CD4-positive, alpha-beta T cell (primary cell): ENCODE results near the gene SYT3. TPM values are rescaled to one million over a fixed set of nuclear protein-coding genes. Genes with fewer than 3 reads are reported as not detected.

Experiments used
- ATAC-seq: fragments of 200-7000 bp; cut with Tn5 transposase; one replicate; pipeline ENCODE4 v1.10.0; 2022; ENCODE audit warnings: mild to moderate bottlenecking; ENCODE audit not compliant: poor library complexity
- CTCF ChIA-PET: fragments of 350-600 bp; sonication (Branson Sonifier 250); formaldehyde crosslinking; loops from one replicate; lab custom pipeline; 2021; ENCODE audit warnings: antibody characterized with exemption, inconsistent platforms; lab: Charles Lee
- POLR2A ChIA-PET: fragments of 350-600 bp; sonication (Branson Sonifier 250); formaldehyde crosslinking; loops from one replicate; lab custom pipeline; 2021; ENCODE audit warnings: antibody characterized with exemption, inconsistent platforms; lab: Charles Lee
- DNase-seq, 14 experiments: peaks; one replicate each; pipeline ENCODE4 v3.0.0-alpha.2; 2013 to 2020; ENCODE audit warnings: mixed read lengths in 2 of 14
- H3K27ac ChIP-seq, 2 donors: one replicate each; pipeline versions ENCODE4 v1.5.1 to v1.7.0; 2013; ENCODE audit warnings: low read length in 2 of 2, low read depth in 1 of 2, mild to moderate bottlenecking in 1 of 2
- H3K27me3 ChIP-seq, 2 experiments: 1 replicate in 1 of 2; 2 replicates in 1 of 2; pipeline versions ENCODE4 v1.6.1 to v1.7.0; 2013; ENCODE audit warnings: low read length in 2 of 2, control low read depth in 1 of 2, mild to moderate bottlenecking in 1 of 2, moderate library complexity in 1 of 2; ENCODE audit not compliant: insufficient read depth in 2 of 2, control insufficient read depth in 1 of 2
- H3K36me3 ChIP-seq: one replicate; pipeline ENCODE4 v1.6.1; 2013; ENCODE audit warnings: low read length, control low read depth; ENCODE audit not compliant: insufficient read depth
- H3K4me1 ChIP-seq: one replicate; pipeline ENCODE4 v1.6.1; 2013; ENCODE audit warnings: low read length, control low read depth; ENCODE audit not compliant: insufficient read depth
- H3K4me3 ChIP-seq: one replicate; pipeline ENCODE4 v1.5.1; 2013; ENCODE audit warnings: mild to moderate bottlenecking, low read length, moderate library complexity
- H3K9me3 ChIP-seq, 2 experiments: 1 replicate in 1 of 2; 2 replicates in 1 of 2; pipeline versions ENCODE4 v1.6.1 to v1.7.0; 2013; ENCODE audit warnings: low read length in 2 of 2, mild to moderate bottlenecking in 2 of 2, control low read depth in 1 of 2, moderate library complexity in 1 of 2; ENCODE audit not compliant: control insufficient read depth in 1 of 2, insufficient read depth in 1 of 2
- H3K27ac Mint-ChIP-seq: one replicate; pipeline ENCODE4 v1.8.0; 2020; ENCODE audit warnings: mixed read lengths
- H3K27me3 Mint-ChIP-seq: one replicate; pipeline ENCODE4 v1.8.0; 2021; ENCODE audit warnings: mixed read lengths
- H3K36me3 Mint-ChIP-seq: one replicate; pipeline ENCODE4 v1.8.0; 2021; ENCODE audit warnings: low read depth, mixed read lengths
- H3K4me1 Mint-ChIP-seq: one replicate; pipeline ENCODE4 v1.8.0; 2021; ENCODE audit warnings: low read depth, mixed read lengths
- H3K4me3 Mint-ChIP-seq: one replicate; pipeline ENCODE4 v1.8.0; 2020; ENCODE audit warnings: mild to moderate bottlenecking, mixed read lengths
- H3K9me3 Mint-ChIP-seq: one replicate; pipeline ENCODE4 v1.8.0; 2020; ENCODE audit warnings: mixed read lengths
- CTCF ChIP-seq: fragments of 200-600 bp; IDR thresholded peaks from one replicate; pipeline ENCODE4 v1.8.0; 2022; ENCODE audit warnings: antibody characterized with exemption, mild to moderate bottlenecking
- intact Hi-C, 2 experiments: fragments of 100-400 bp; cut with DNase I in 1 of 2; cut with micrococcal nuclease in 1 of 2; formaldehyde crosslinking; loops; one replicate each; pipeline versions ENCODE4 v1.15.1 to v1.9.0; 2023 to 2025; cut with DNase I, micrococcal nuclease
- total RNA-seq, 174 experiments: library from RNA in 2 of 174; stranded (reverse) in 2 of 174; gene quantifications; one replicate each; pipeline ENCODE4 v1.2.3 and lab custom pipeline; 2021 to 2026

SYT3 gene
- total RNA-seq, 2 experiments from 2014 or later: not detected

GRCh38 chr19:50686310-50687032 is 46.8 kb upstream of the SYT3 start:
- intact Hi-C loops: no loop called here
- peaks cover 27 to 69% of the 10 kb centered on the region in 2 experiments for H3K27me3 ChIP-seq
- no peak for TF ChIP-seq CTCF
- no peaks in the 10 kb centered on the region for H3K9me3 Mint-ChIP-seq
- H3K36me3 ChIP-seq: no peaks in the 10 kb centered on the region
- H3K27ac Mint-ChIP-seq: no peak overlapping the region
- H3K4me3 ChIP-seq: no peak overlapping the region
- ChIA-PET POLR2A (no interaction called here), CTCF (no interaction called here)
- ATAC-seq: no peak
- no peak for DNase-seq
- peaks cover 0 to 22% of the 10 kb centered on the region in 2 experiments for H3K9me3 ChIP-seq
- H3K4me1 Mint-ChIP-seq: no peaks in the 10 kb centered on the region
- no peaks in the 10 kb centered on the region for H3K36me3 Mint-ChIP-seq
- no peaks in the 10 kb centered on the region for H3K4me1 ChIP-seq
- no peak overlapping the region for H3K27ac ChIP-seq
- H3K4me3 Mint-ChIP-seq: no peak overlapping the region
- peaks cover 69% of the 10 kb centered on the region for H3K27me3 Mint-ChIP-seq

- H3K4me3 ChIP-seq: no peak overlapping the region
- Mint-ChIP-seq H3K9me3 (no peaks in the 10 kb centered on the region), H3K4me1 (peaks cover 9% of the 10 kb centered on the region), H3K36me3 (no peaks in the 10 kb centered on the region), H3K27ac (no peak overlapping the region), H3K4me3 (no peak overlapping the region), H3K27me3 (peaks cover 74% of the 10 kb centered on the region)
- no peak overlapping the region for H3K27ac ChIP-seq
- peak; percentile 43 to 86 (median 65) for DNase-seq
- intact Hi-C loops: no loop called here
- peak; percentile 95 for ATAC-seq
- H3K9me3 ChIP-seq: peaks cover 7 to 20% of the 10 kb centered on the region in 2 experiments
- no peaks in the 10 kb centered on the region for H3K36me3 ChIP-seq
- ChIA-PET CTCF (no interaction called here), POLR2A (no interaction called here)
- H3K4me1 ChIP-seq: peaks cover 6% of the 10 kb centered on the region
- no peak for TF ChIP-seq CTCF
- H3K27me3 ChIP-seq: peaks cover 26 to 34% of the 10 kb centered on the region in 2 experiments
Measured at GRCh38 chr19:50679177-50680125, 39.8 kb upstream of the SYT3 start.

- POLR2A ChIA-PET: no interaction called here
- Mint-ChIP-seq H3K4me3 (no peak overlapping the region), H3K4me1 (peaks cover 9% of the 10 kb centered on the region), H3K9me3 (no peaks in the 10 kb centered on the region), H3K27ac (no peak overlapping the region), H3K36me3 (no peaks in the 10 kb centered on the region), H3K27me3 (peaks cover 74% of the 10 kb centered on the region)
- Histone ChIP-seq H3K9me3 (peaks cover 7 to 24% of the 10 kb centered on the region in 2 experiments), H3K27me3 (peaks cover 25 to 33% of the 10 kb centered on the region in 2 experiments), H3K27ac (no peak overlapping the region), H3K4me3 (no peak overlapping the region), H3K36me3 (no peaks in the 10 kb centered on the region), H3K4me1 (peaks cover 6% of the 10 kb centered on the region)
- intact Hi-C loops: no loop called here
- TF ChIP-seq CTCF: no peak
- no peak for DNase-seq
- CTCF ChIA-PET: no interaction called here
- no peak for ATAC-seq
Measured at GRCh38 chr19:50678323-50678722, 38.6 kb upstream of the SYT3 start.
